HG02623 (cell line): Measurements from ENCODE around the gene THRB.
A peak's percentile ranks its signal among the peaks of the same experiment; 100 is the strongest.

ENCODE experiments used
- ATAC-seq: cut with Tn5 transposase; IDR thresholded peaks from one replicate; pipeline ENCODE4 v1.9.1; 2021; ENCODE audit warnings: moderate library complexity; ENCODE audit not compliant: unreplicated experiment

THRB gene

GRCh38 chr3:24157106-24157505 is 337.5 kb downstream of the THRB start:
- ATAC-seq, result no peak

- ATAC-seq, result no peak
These were observed 338.2 kb downstream of the THRB start for GRCh38 chr3:24156466-24156865.

GRCh38 chr3:24155276-24155675 is 339.4 kb downstream of the THRB start:
- ATAC-seq, result no peak

- no peak for ATAC-seq
These were observed 339.9 kb downstream of the THRB start for GRCh38 chr3:24154781-24155180.

- peak; percentile 76 for ATAC-seq
These were observed 340.5 kb downstream of the THRB start for GRCh38 chr3:24154013-24154695.

- no peak for ATAC-seq
These were observed 343.1 kb downstream of the THRB start for GRCh38 chr3:24151594-24151993.

- no peak for ATAC-seq
These were observed 345.6 kb downstream of the THRB start for GRCh38 chr3:24149032-24149431.

- ATAC-seq, result no peak
These were observed 348.4 kb downstream of the THRB start for GRCh38 chr3:24145981-24146822.

- no peak for ATAC-seq
These were observed 349.2 kb downstream of the THRB start for GRCh38 chr3:24145481-24145880.

- ATAC-seq, result no peak
These were observed 352.5 kb downstream of the THRB start for GRCh38 chr3:24142127-24142526.

- ATAC-seq, result no peak
These were observed 353.1 kb downstream of the THRB start for GRCh38 chr3:24141548-24141947.

- ATAC-seq, result no peak
These were observed 354.9 kb downstream of the THRB start for GRCh38 chr3:24139463-24140412.

GRCh38 chr3:24138876-24139256 is 355.8 kb downstream of the THRB start:
- no peak for ATAC-seq

GRCh38 chr3:24137958-24138875 is 356.4 kb downstream of the THRB start:
- no peak for ATAC-seq

- no peak for ATAC-seq
These were observed 357.3 kb downstream of the THRB start for GRCh38 chr3:24137334-24137733.

- no peak for ATAC-seq
These were observed 357.9 kb downstream of the THRB start for GRCh38 chr3:24136624-24137310.

GRCh38 chr3:24135280-24135679 is 359.4 kb downstream of the THRB start:
- no peak for ATAC-seq

GRCh38 chr3:24133942-24134341 is 360.7 kb downstream of the THRB start:
- no peak for ATAC-seq

- ATAC-seq, result no peak
These were observed 361.2 kb downstream of the THRB start for GRCh38 chr3:24133436-24133835.

GRCh38 chr3:24129549-24129948 is 365.1 kb downstream of the THRB start:
- no peak for ATAC-seq
